ENCODE results near the gene TTYH2.
A peak's percentile ranks its signal among the peaks of the same experiment; 100 is the strongest.

The TTYH2 gene

GRCh38 chr17:74215342-74215727 is 2.0 kb downstream of the TTYH2 start:
- no peak for DNase-seq (ENCODE audit: low spot score)

GRCh38 chr17:74216505-74216904 is 3.1 kb downstream of the TTYH2 start:
- no peak for DNase-seq (ENCODE audit: low spot score)

GRCh38 chr17:74217037-74217730 is 3.8 kb downstream of the TTYH2 start:
- no peak for DNase-seq (ENCODE audit: low spot score)

DNA sequence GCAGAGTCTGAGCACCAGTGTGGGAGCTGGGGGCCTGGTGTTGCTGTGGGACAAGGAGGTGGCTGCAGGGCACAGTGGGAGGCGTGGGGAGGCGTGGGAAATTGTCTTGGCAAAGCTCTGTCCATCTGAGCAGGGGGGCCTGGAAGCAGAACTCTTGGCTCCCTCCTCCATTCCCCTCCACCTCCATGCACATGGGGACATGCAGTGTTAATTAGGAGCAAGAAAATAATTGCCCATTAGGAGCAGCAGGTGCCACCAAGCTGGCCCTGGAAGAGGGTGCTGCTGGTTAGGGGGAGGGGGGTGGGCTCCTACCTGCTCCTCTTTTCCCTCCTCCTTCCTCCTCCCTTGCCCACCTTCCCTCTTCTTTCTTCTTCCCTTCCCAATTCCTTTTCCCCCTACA is 4.5 kb downstream of the TTYH2 start:
- no peak for DNase-seq (ENCODE audit: low spot score)

DNA sequence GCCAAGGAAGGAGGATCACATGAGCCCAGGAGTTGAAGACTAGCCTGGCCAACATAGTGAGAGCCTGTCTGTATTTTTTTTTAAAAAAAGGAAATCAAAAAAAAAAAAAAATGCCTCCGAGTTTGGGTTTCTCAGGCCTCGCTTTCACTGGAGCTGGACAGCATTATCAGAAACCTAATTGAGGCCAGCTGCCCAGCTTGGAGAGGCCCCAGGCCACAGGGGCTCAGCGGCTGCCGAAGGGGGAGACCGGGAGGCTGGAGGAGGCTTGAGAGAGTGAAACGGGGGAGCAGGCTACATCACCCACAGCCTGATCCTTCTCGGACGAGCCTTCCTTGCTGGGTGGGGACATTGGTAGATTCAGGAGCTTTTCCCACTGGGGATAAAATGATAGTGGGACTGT is 5.1 kb downstream of the TTYH2 start:
- DNase-seq (ENCODE audit: low spot score) = no peak

GRCh38 chr17:74219576-74220133 is 6.3 kb downstream of the TTYH2 start:
- DNase-seq (ENCODE audit: low spot score) = no peak

- no peak for DNase-seq (ENCODE audit: low spot score)
These were observed 6.8 kb downstream of the TTYH2 start for GRCh38 chr17:74220219-74220618.

DNA sequence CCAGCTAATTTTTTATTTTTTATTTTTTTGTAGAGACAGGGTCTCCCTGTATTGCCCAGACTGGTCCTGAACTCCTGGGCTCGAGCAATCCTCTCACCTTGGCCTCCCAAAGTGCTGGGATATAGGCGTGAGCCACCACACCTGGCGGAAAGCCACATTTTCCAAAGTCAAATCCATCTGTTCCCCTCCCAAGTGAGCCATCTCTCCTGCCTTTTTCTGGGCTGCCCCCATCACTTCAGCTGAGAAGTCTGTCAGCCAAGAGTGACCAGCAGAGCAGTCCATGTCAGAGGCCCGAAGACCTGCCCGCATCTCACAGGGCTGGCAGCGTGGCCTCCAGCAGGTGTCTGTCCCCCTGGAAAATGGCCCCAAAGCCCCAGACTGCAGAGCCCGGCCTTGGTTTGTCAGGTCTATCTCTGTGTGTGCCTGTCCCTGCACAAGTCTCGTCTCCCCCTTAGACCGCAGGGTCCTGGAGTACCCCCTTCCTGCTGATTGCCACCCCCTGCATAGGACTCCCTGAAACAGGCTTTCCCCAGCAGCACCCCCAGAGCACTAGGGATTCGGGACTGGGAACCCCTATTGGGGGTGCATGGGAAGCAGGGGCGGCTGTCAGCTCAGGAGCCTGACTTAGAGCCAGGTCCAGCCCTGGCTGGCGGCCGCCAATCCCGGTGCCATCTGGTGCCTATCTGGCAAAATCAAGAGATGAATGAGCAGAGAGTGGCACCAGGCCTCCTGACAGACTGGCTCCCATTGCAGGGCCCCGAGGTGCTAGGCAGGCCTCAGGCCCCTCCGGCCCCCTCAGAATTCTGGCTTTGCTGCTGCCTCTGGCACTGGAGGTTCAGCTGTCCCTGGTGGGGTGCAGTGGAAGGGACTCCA is 7.8 kb downstream of the TTYH2 start:
- no peak for DNase-seq (ENCODE audit: low spot score)

DNA sequence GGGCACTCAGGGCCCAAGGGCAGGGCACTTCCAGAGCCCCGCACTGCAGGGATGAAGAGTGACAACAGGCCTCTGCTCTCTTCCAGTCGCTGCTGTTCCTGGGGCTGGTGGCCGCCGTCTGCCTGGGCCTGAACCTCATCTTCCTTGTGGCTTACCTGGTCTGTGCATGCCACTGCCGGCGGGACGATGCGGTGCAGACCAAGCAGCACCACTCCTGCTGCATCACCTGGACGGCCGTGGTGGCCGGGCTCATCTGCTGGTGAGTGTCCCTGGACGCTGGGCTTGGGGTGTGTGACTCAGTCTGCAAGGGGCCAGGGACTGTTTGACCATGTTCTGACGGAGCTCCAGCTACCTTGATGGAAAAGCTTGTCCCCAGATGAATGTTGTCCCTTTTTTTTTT is 9.0 kb downstream of the TTYH2 start:
- no peak for DNase-seq (ENCODE audit: low spot score)

DNA sequence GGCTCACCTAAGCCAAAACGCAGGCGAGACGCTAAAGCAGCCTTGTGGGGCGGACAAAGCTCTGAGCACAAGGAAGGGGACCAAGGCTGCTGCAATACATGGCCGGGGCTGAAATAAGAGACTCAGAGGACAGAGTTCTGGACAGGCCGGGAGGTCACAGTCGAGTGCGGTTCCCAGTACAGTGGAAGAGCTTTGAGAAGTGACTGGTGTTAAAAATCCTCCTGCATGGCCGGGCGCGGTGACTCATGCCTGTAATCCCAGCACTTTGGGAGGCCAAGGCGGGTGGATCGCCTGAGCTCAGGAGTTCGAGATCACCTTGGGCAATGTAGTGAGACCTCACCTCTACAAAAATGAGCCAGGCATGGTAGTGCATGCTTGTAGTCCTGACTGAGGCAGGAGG is 10.5 kb downstream of the TTYH2 start:
- DNase-seq (ENCODE audit: low spot score) = no peak

DNA sequence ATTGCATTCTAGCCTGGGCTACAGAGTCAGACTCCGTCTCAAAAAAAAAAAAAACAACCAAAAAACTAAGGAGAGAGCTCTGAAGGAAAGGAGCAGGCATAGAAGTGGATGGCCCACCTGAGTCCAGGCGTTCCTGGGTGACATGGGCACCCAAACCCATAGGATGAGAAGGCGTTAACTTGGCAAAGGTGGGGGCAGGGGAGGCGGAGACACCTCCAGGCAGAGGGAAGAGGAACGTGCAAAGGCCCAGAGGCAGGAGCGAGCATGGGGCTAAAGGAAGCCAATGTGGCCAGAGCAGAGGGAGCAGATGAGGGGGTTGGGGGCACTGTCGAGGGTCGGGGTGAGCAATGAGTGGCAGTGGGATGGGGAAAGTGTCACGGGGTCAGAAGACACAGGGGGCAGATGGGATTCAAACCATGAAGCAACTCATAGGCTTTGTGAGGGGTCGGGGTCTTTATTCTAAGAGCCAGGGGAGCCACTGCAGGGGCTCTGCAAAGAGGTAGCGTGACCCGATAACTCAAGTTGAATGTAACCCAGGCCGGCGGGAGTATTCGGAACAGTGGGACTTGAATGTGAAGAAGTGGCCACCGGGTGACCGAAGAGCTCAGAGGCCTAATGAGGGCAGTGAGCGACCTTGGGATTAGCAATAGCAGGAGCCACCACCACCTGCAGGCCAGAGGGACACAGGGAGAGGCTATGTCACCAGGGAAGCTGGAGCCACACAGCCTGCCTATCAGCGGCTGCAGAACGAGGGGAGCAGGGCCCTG is 11.8 kb downstream of the TTYH2 start:
- no peak for DNase-seq (ENCODE audit: low spot score)

DNA sequence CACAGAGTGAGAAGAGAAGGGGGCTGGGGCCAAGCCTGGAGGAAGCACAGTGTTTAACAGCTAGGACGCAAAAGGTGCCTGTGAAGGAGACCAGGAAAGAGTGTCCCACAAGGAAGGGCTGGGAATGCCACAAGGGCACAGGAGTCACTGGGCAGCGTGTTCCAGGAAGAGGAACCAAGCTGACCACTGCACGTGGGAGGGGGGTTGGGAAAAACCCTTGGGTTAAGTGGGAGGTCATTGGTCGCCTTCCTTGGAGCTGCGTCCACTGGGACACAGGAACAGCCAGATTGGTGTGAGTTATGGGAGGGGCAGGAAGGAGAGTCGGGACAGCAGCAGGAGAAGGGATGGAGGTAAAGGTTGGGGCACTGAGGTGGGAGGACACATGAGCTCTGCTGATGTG is 12.9 kb downstream of the TTYH2 start:
- no peak for DNase-seq (ENCODE audit: low spot score)

DNA sequence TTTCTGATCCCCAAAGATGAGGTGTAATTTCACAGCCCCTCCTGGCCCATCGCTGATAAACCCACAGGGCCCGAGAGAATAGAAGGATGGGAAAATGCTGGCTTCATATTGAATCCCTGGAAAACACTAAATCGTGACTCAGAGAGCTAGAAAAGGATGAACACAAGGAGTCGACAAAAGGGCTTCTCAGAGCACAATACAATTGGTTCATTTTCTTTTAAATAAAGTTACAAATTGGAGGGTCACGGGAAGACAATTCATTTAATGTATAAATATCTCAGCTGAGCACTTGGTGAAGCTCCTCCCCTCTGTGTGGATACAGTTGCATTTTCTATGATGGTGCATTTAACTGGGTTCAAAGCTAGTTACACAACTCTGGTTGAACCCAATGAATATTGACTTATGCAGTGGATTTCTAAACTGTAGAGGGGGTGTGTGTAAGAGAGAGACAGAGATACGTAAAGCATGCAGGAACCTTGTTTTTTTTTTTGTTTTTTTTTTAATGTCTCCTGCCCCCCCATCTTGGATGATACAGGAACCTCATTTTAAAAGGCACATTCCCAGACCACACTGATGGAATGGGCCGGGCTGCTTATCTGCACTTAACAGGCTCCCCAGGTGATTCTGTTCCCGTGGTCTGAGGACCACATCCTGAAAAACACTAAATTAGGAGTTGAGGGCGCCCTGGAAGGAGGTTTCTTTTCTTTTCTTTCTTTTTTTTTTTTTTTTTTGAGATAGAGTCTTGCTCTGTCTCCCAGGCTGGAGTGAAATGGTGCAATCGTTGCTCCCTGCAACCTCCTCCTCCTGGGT is 14.1 kb downstream of the TTYH2 start:
- peak; percentile 85 for DNase-seq (ENCODE audit: low spot score)

- DNase-seq (ENCODE audit: low spot score) = no peak
These were observed 15.1 kb downstream of the TTYH2 start for GRCh38 chr17:74228306-74228978.

- no peak for DNase-seq (ENCODE audit: low spot score)
These were observed 17.5 kb downstream of the TTYH2 start for GRCh38 chr17:74230896-74231295.

DNA sequence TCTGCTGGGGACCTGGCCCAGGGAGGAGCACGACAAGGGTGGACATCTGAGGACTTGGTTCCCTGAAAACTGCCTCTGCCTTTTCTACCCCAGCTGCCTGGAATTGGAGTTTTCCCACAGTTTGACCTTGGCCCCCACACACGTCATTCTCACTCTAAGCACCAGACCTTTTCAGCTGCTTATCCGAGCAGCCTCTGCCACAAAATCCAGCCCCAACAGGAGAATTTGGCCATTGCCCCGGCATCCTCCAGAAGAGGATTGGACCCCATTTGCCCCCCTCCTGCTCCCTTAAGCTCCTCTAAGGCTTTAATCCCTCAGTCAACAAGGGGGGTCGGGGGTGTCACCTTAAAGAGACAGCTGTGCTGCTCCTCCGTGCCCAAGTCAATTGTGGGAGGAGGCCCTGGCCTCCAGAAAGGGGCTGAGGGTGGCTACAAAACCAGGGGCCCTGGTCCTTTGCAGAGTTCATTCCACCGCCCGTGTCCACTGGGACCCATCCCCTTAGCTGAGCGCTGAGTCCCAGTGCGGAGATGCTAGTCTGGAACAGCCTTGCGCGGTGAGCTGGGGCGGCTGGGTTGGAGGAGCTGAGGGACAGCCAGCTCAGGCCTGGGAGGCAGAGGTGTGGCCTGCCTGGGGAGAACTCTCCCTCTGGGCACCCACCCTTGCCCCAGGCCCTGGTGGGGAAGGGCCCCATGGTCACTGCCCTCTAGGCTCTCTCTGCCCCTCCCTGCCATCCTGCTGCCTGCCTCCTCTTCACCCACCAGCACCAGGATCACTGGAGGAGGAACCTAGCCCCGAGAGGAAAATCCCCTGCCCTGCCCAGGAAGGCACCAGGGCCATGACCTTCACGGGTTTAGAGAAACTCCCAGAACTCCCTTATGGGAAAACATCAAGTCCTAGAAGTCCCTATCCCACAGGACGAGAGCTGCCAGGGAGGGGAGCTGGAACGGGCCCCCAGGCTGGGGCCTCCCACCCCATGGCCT is 18.8 kb downstream of the TTYH2 start:
- DNase-seq (ENCODE audit: low spot score) = no peak

- DNase-seq (ENCODE audit: low spot score) = no peak
These were observed 20.6 kb downstream of the TTYH2 start for GRCh38 chr17:74233937-74234336.

DNA sequence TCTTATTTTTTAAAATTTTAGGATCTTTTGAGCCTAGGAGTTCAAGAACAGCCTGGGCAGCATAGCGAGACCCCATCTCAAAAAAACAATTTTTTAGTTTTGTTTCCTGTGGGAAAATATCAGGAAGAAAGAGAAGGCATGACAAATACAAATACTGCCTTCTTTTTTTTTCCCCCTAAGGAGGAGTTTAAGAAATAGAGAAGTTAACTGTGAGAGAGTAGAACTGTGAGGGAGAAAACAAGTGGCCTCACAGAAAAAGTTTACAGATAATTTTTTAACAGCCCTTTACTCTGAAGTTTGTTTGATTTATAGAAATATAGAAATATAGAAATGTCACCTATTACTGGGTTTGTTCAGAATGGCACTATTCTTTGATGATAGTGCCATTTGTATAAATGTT is 21.1 kb downstream of the TTYH2 start:
- DNase-seq (ENCODE audit: low spot score) = no peak

DNA sequence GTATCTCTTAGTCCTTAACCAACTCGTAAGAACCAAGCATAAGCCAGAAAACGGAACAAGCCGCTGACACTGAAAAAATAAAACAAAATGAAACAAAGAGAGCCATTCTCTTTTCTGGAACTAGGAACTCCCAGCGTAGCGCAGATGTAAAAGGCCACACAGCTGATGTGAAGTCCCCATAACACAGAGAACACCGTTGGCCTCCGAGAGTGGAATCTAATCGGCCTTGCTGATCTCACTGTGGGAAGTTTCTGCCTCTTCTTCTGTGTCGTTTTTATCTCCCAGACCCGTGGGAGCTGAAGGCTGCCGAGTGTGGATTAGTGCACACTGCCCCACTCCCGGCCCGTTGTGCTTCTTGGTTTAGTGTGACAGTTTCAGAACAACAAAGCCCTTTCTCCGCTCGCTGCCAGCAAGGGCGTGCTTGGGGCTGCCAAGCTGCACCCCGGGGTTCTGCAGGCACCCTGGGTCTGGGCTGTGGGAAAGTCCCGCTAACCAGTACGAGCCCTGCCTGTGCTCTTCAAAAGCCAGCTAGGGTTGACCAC is 21.7 kb downstream of the TTYH2 start:
- DNase-seq (ENCODE audit: low spot score) = peak; percentile 50
